Left lung (tissue), 10 donors: Measurements from ENCODE around the gene ARL6IP4. TPM values are rescaled to one million over a fixed set of nuclear protein-coding genes. Genes with fewer than 3 reads are reported as not detected.
"Not testable (repeated sequence)": the region's sequence is repeated elsewhere in the genome, so short reads cannot be mapped to it uniquely, and the experiment has no call there.

ENCODE experiments used
- ATAC-seq: fragments of 200-7000 bp; cut with Tn5 transposase; one replicate; pipeline ENCODE4 v1.9.1; 2020; ENCODE audit warnings: moderate library complexity
- DNase-seq, 4 donors: peaks; one replicate each; pipeline ENCODE4 v3.0.0-alpha.2; 2013 to 2020
- H3K27ac ChIP-seq, 2 donors: fragments of 200-600 bp; sonication (generic) in 1 of 2; one replicate each; pipeline versions ENCODE4 v1.5.0 to v1.8.0; 2020 to 2021
- H3K27me3 ChIP-seq, 2 donors: fragments of 200-600 bp; sonication (generic) in 1 of 2; one replicate each; pipeline versions ENCODE4 v1.5.0 to v1.8.0; 2020 to 2021
- H3K36me3 ChIP-seq, 2 donors: fragments of 200-600 bp; sonication (generic) in 1 of 2; one replicate each; pipeline versions ENCODE4 v1.5.0 to v1.8.0; 2020 to 2021
- H3K4me1 ChIP-seq, 2 donors: fragments of 200-600 bp; one replicate each; pipeline ENCODE4 v1.8.0; 2021
- H3K4me3 ChIP-seq, 2 donors: fragments of 200-600 bp; sonication (generic) in 1 of 2; one replicate each; pipeline versions ENCODE4 v1.5.0 to v1.8.0; 2020 to 2021; ENCODE audit warnings: mild to moderate bottlenecking in 1 of 2
- H3K9me3 ChIP-seq, 2 donors: fragments of 200-600 bp; sonication (generic) in 1 of 2; one replicate each; pipeline versions ENCODE4 v1.5.0 to v1.8.0; 2020 to 2021
- intact Hi-C, 2 donors: fragments of 100-400 bp; cut with DNase I; formaldehyde crosslinking; loops; one replicate each; pipeline versions ENCODE4 v1.11.2 to v1.14.2; 2022
- polyA plus RNA-seq, 6 donors: library from polyadenylated mRNA; unstranded; fragments of 120-200 nt; gene quantifications; one replicate each; pipeline ENCODE4 v1.2.1, GENCODE V29; 2013; ENCODE audit not compliant: insufficient read length in 6 of 6
- total RNA-seq, 2 donors: library from RNA; stranded (reverse); fragmentation: NEBNext Ultra II Directional; extraction: Animal tissue kit (Norgen Biotek cat#: 25700); gene quantifications; one replicate each; pipeline ENCODE4 v1.2.1, GENCODE V29; 2021
- TF ChIP-seq, protein P1 (sequence below), 2 donors: fragments of 200-600 bp; sonication (generic) in 1 of 2; IDR thresholded peaks; one replicate each; pipeline versions ENCODE4 v1.5.0 to v1.8.0; 2021; ENCODE audit warnings: antibody characterized with exemption in 2 of 2
- donor health status: DM: no; HTN: yes; CAD: no.
- donor health status: DM: no; HTN: no; CAD: no.

Gene ARL6IP4
- total and polyA plus RNA-seq, 8 donors: 122 to 198 (median 158) TPM

DNA sequence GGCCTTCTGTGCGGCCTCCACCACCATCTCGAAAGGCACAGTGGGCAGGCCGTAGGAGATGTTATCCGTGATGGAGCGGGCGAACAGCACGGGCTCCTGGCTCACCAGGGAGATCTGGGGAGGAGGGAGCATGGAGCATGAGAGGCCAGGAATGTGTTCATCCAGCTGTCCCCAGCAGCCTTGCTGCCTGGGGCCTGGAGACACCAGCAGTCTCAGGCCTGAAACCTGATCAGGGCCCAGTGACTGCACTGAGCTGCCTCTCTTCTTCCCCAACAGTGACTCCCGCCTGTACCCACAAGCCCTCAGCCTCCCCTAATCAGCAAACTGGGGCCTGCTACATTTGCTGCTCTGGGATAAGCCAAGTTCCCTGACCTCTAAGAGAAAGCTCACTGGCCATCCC lies 45.2 kb upstream of the ARL6IP4 start:
- TF ChIP-seq, protein P1, sequence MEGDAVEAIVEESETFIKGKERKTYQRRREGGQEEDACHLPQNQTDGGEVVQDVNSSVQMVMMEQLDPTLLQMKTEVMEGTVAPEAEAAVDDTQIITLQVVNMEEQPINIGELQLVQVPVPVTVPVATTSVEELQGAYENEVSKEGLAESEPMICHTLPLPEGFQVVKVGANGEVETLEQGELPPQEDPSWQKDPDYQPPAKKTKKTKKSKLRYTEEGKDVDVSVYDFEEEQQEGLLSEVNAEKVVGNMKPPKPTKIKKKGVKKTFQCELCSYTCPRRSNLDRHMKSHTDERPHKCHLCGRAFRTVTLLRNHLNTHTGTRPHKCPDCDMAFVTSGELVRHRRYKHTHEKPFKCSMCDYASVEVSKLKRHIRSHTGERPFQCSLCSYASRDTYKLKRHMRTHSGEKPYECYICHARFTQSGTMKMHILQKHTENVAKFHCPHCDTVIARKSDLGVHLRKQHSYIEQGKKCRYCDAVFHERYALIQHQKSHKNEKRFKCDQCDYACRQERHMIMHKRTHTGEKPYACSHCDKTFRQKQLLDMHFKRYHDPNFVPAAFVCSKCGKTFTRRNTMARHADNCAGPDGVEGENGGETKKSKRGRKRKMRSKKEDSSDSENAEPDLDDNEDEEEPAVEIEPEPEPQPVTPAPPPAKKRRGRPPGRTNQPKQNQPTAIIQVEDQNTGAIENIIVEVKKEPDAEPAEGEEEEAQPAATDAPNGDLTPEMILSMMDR (IDR thresholded peaks at IDR 0.05): no peak
- Histone ChIP-seq H3K27me3 (no peaks in the 10 kb centered on the region), H3K4me3 (no peak overlapping the region), H3K4me1 (no peaks in the 10 kb centered on the region), H3K27ac (no peak overlapping the region), H3K9me3 (no peaks in the 10 kb centered on the region), H3K36me3 (no peaks in the 10 kb centered on the region)
- DNase-seq: no peak
- intact Hi-C loops: no loop called here
- no peak for ATAC-seq

- H3K9me3 ChIP-seq: no peaks in the 10 kb centered on the region
- no peaks in the 10 kb centered on the region for H3K27me3 ChIP-seq
- DNase-seq (no peak), ATAC-seq (no peak)
- H3K27ac ChIP-seq: no peak overlapping the region
- intact Hi-C loops: no loop called here
- TF ChIP-seq, protein P1 (IDR thresholded peaks at IDR 0.05): no peak
- H3K4me3 ChIP-seq: no peak overlapping the region
- peaks cover 0 to 15% of the 10 kb centered on the region in 2 donors for H3K4me1 ChIP-seq
- no peaks in the 10 kb centered on the region for H3K36me3 ChIP-seq
Measured at GRCh38 chr12:122937622-122938091, 42.8 kb upstream of the ARL6IP4 start.

DNA sequence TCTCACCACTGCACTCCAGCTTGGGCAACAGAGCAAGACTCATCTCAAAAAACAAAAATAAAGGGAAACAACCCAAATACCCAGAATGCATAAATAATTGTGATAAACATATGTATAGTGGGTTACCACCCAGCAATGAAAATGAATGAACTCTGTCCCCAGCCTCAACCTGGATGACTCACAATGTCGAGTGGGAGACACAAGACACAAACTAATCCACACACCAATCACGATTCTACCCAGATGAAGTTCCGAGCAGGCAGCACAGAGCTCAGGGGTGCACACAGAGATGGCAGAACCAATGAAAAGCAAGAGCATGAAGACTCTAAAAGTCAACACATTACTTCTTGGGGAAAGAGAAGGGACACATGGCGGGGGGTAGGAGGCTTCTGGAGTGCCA lies 41.4 kb upstream of the ARL6IP4 start:
- Histone ChIP-seq H3K36me3 (no peaks in the 10 kb centered on the region), H3K27ac (no peak overlapping the region), H3K4me3 (no peak overlapping the region), H3K27me3 (no peaks in the 10 kb centered on the region), H3K4me1 (peaks cover 0 to 29% of the 10 kb centered on the region in 2 donors), H3K9me3 (no peaks in the 10 kb centered on the region)
- no peak for ATAC-seq
- TF ChIP-seq, protein P1 (IDR thresholded peaks at IDR 0.05): no peak
- intact Hi-C loops: no loop called here
- DNase-seq: no peak

- H3K9me3 ChIP-seq, intact Hi-C loops, H3K27ac ChIP-seq, H3K27me3 ChIP-seq, ATAC-seq, H3K36me3 ChIP-seq, H3K4me3 ChIP-seq, DNase-seq: not testable (repeated sequence)
- H3K4me1 ChIP-seq: peaks cover 0 to 50% of the 10 kb centered on the region in 2 donors
Measured at GRCh38 chr12:122941351-122941750, 39.1 kb upstream of the ARL6IP4 start.

- DNase-seq: no peak
- peak overlapping the region; percentile 33 to 45 for H3K27ac ChIP-seq
- intact Hi-C loops: no loop called here
- H3K9me3 ChIP-seq: no peaks in the 10 kb centered on the region
- no peak overlapping the region for H3K4me3 ChIP-seq
- H3K4me1 ChIP-seq: peaks cover 0 to 63% of the 10 kb centered on the region in 2 donors
- peak; percentile 28 for ATAC-seq
- TF ChIP-seq, protein P1 (IDR thresholded peaks at IDR 0.05): no peak
- no peaks in the 10 kb centered on the region for H3K27me3 ChIP-seq
- H3K36me3 ChIP-seq: no peaks in the 10 kb centered on the region
Measured at GRCh38 chr12:122942637-122943036, 37.8 kb upstream of the ARL6IP4 start.

- Histone ChIP-seq H3K4me3 (no peak overlapping the region), H3K27me3 (no peaks in the 10 kb centered on the region), H3K36me3 (no peaks in the 10 kb centered on the region), H3K4me1 (peaks cover 0 to 67% of the 10 kb centered on the region in 2 donors), H3K9me3 (no peaks in the 10 kb centered on the region), H3K27ac (peak overlapping the region; percentile 33 to 45)
- TF ChIP-seq, protein P1 (IDR thresholded peaks at IDR 0.05): no peak
- DNase-seq: no peak
- no peak for ATAC-seq
- intact Hi-C loops: no loop called here
Measured at GRCh38 chr12:122943196-122943595, 37.3 kb upstream of the ARL6IP4 start.
